ENCODE measurements around the gene ACAP3. TPM values are rescaled to one million over a fixed set of nuclear protein-coding genes. Genes with fewer than 3 reads are reported as not detected.

The ACAP3 gene
- total RNA-seq, 1 donor from 2014 or later, result 49.7 TPM

GRCh38 chr1:1272341-1273208 lies 35.2 kb downstream of the ACAP3 start:
- Histone ChIP-seq H3K9me3 (replicated peaks) (no peaks in the 10 kb centered on the region), H3K36me3 (peaks cover 26% of the 10 kb centered on the region), H3K27me3 (ENCODE audit: low read depth) (no peaks in the 10 kb centered on the region), H3K27ac (replicated peaks) (peak overlapping the region; percentile 94), H3K4me3 (peak overlapping the region; percentile 98), H3K4me1 (peaks cover 57% of the 10 kb centered on the region)
- DNase-seq, result no peak
- TF ChIP-seq, protein P1, sequence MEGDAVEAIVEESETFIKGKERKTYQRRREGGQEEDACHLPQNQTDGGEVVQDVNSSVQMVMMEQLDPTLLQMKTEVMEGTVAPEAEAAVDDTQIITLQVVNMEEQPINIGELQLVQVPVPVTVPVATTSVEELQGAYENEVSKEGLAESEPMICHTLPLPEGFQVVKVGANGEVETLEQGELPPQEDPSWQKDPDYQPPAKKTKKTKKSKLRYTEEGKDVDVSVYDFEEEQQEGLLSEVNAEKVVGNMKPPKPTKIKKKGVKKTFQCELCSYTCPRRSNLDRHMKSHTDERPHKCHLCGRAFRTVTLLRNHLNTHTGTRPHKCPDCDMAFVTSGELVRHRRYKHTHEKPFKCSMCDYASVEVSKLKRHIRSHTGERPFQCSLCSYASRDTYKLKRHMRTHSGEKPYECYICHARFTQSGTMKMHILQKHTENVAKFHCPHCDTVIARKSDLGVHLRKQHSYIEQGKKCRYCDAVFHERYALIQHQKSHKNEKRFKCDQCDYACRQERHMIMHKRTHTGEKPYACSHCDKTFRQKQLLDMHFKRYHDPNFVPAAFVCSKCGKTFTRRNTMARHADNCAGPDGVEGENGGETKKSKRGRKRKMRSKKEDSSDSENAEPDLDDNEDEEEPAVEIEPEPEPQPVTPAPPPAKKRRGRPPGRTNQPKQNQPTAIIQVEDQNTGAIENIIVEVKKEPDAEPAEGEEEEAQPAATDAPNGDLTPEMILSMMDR (IDR thresholded peaks at IDR 0.05; ENCODE audit: borderline replicate concordance), result no peak
- intact Hi-C loops (cut with micrococcal nuclease), result no loop called here

DNA sequence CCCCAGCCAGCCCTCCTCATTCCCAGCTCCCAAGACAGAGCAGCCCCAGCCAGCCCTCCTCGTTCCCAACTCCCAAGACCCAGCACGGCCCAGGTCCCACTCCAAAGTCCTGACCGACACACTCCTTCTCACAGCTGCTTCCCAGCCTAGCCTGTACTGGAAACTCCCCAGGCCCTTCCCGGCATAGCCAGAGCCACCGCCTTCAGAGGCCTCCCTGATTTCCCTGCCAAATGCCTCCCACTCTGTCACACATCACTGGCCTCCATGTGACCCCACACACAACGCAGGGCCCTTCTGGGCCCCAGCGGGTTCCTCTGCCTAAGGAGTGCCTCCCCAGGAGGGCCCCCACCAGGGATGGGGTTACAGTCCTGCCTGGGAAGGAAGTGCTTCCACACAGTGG lies 36.9 kb downstream of the ACAP3 start:
- Histone ChIP-seq H3K27ac (replicated peaks) (no peak overlapping the region), H3K9me3 (replicated peaks) (no peaks in the 10 kb centered on the region), H3K4me3 (peak overlapping the region; percentile 98), H3K36me3 (peaks cover 43% of the 10 kb centered on the region), H3K4me1 (peaks cover 57% of the 10 kb centered on the region), H3K27me3 (ENCODE audit: low read depth) (no peaks in the 10 kb centered on the region)
- DNase-seq, result no peak
- intact Hi-C loops (cut with micrococcal nuclease), result no loop called here
- TF ChIP-seq, protein P1 (IDR thresholded peaks at IDR 0.05; ENCODE audit: borderline replicate concordance), result no peak

DNA sequence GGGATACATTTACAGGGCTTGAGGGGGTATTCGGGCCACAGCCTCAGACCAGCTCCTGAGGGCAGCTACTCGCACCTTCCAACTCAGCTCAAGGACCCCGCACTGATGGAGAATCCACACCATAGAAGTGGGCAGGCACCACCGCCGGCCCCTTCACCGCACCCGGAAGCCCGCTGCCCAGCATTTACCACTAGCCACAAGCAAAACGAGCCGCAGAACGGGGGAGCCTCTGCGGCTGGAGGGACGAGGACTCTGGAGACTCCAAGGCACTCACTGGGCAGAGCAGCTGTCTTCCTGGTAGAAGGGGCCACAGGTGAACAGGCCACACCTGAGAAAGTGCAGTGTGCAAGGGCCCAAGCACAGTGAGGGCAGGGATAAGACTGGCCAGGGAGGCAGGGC lies 39.4 kb downstream of the ACAP3 start:
- peaks cover 65% of the 10 kb centered on the region for H3K36me3 ChIP-seq
- TF ChIP-seq, protein P1 (IDR thresholded peaks at IDR 0.05; ENCODE audit: borderline replicate concordance), result no peak
- DNase-seq, result no peak
- H3K4me1 ChIP-seq, result peaks cover 46% of the 10 kb centered on the region
- intact Hi-C loops (cut with micrococcal nuclease), result no loop called here
- H3K27ac ChIP-seq (replicated peaks), result no peak overlapping the region
- H3K9me3 ChIP-seq (replicated peaks), result no peaks in the 10 kb centered on the region
- no peaks in the 10 kb centered on the region for H3K27me3 ChIP-seq (ENCODE audit: low read depth)
- H3K4me3 ChIP-seq, result no peak overlapping the region

GRCh38 chr1:1267488-1268283 lies 40.0 kb downstream of the ACAP3 start:
- Histone ChIP-seq H3K9me3 (replicated peaks) (no peaks in the 10 kb centered on the region), H3K4me1 (peaks cover 41% of the 10 kb centered on the region), H3K36me3 (peaks cover 70% of the 10 kb centered on the region), H3K27me3 (ENCODE audit: low read depth) (no peaks in the 10 kb centered on the region), H3K27ac (replicated peaks) (no peak overlapping the region), H3K4me3 (no peak overlapping the region)
- intact Hi-C loops (cut with micrococcal nuclease), result no loop called here
- no peak for DNase-seq
- TF ChIP-seq, protein P1 (IDR thresholded peaks at IDR 0.05; ENCODE audit: borderline replicate concordance), result no peak

- Histone ChIP-seq H3K4me1 (peaks cover 41% of the 10 kb centered on the region), H3K4me3 (no peak overlapping the region), H3K27ac (replicated peaks) (no peak overlapping the region), H3K27me3 (ENCODE audit: low read depth) (no peaks in the 10 kb centered on the region), H3K9me3 (replicated peaks) (no peaks in the 10 kb centered on the region), H3K36me3 (peaks cover 76% of the 10 kb centered on the region)
- DNase-seq, result no peak
- TF ChIP-seq, protein P1 (IDR thresholded peaks at IDR 0.05; ENCODE audit: borderline replicate concordance), result no peak
- intact Hi-C loops (cut with micrococcal nuclease), result no loop called here
These were observed 42.9 kb downstream of the ACAP3 start for GRCh38 chr1:1264868-1265272.

Measured in left ventricle myocardium inferior (tissue), 1 donor.